NCI-H524 (cell line): Measurements from ENCODE around the gene CDC14A.

ENCODE experiments used
- DNase-seq, 2 experiments: peaks; one replicate each; lab custom pipeline; 2025; lab: John Stamatoyannopoulos, UW

The CDC14A gene

DNA sequence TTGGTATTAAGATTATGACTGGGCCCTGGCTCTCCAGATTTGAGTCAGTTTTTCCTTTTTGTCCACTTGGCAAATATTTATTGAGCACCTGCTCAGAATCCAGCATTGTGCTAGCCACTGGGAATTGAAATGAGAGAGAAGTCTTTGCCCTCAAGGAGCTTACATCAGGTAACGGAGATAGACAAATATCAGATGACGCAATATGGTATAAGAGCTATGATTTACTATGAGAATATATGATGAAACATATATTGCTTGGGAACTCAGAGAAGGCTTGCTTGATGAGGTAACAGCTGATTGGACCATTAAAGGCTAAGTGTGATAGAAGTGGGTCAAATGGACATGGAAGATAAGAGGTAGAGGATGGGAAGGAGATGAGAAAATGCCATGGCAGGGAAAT is 144.6 kb downstream of the CDC14A start:
- DNase-seq: no peak

DNA sequence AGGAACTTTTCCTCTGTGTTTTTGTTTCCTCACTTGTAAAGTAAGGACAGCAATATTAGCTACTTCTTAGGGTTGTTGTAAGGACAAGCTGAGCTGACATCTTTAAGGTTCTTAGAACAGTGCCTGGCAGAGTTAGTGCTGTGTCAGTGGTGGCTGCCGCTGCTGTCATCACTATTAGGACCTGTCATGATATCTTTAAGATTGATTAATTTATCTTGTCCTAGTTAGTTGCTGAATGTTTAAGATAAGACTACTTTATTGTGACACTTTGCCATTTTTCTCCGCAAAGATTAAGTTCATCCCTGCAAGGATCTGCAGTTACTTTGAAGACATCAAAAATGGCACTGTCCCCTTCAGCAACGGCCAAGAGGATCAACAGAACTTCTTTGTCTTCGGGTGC is 145.5 kb downstream of the CDC14A start:
- DNase-seq: no peak

DNA sequence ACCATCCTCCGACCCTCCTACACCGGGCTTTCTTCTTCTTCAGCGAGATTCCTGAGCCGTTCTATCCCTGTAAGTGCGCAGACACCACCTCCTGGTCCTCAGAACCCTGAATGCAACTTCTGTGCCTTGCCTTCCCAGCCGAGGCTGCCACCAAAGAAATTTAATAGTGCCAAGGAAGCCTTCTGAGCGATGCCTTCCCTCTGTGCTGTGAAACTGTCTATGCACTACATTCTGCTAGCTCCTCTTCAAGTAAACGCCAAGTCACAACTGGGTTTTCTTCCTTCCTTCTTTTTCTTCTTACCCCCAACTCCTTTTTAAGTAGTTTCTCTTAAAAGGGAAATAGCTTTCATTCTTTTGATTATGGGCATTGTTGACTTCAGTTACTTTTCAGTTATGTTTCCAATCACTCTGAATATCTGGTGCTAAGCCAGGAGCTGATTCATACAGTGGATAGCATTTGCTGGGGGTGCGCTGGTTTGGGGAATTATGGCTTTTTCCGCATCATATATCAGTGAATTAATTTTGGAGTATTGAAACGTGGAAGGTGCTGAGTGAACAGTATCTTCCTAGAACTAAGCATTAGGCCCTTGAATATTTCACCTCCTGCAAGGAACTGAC is 147.0 kb downstream of the CDC14A start:
- DNase-seq: no peak

DNA sequence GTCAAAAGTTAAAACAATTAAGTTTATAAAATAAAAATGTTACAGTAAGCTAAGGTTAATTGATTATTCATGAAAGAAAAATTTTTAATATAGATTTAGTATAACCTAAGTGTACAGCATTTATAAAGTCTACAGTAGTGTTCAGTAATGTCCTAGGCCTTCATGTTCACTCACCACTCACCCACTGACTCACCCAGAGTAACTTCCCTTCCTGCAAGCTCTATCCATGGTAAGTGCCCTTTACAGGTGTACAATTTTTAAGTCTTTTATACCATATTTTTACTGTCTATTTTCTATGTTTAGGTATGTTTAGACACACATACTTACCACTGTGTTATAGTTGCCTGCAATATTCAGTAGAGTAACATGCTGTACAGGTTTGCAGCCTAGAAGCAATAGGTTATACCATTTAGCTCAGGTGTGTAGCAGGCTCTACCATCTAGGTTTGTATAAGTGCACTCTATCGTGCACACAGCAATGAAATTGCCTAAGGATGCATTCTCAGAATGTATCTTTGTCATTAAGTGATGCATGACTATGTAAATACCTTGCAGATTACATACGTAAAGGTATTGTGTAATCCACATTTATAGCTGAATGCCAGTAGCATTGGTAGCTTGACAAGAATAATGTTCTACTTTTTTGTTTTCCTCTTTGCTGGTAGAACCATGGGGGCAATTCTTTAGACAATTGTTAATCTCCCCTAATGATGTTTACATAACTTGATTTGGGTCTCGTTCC is 149.9 kb downstream of the CDC14A start:
- no peak for DNase-seq

DNA sequence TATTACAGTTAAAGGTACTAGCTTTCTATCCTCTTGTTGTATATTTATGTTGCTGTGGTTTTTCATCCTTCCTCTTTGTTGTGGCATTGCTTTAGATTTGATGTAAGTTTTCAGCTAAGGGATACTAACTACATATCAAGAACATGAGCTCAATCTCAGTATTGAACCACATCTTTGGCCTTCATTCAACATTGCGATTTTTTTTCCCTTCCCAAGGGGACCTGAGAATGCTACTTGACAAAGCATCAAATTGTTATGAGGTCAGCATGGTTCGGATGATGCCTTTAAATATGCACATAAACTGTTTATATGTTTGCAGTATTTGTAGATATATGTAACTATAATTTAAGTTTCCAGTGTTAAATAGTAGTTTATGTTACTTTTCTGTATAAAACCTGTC is 153.9 kb downstream of the CDC14A start:
- no peak for DNase-seq

DNA sequence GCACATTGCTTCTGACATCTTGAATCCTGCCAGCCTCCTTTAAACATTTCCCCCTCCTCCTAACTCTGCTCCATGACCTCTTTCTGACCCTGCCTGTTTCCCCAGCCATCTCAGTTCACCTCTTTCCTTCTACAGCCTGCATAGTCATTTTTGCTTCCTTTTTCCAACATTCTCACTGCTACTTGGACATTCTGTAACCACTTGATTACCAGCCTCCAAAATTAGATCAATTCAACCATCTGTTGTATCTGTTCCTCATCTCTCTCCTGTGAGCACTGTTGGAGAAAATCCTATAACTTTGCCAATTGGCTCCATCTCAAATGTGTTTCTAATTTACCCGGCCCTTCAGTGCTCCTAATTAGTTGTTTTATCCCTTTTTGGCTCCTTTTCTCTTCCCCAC is 158.1 kb downstream of the CDC14A start:
- DNase-seq: peak; percentile 44 to 72

DNA sequence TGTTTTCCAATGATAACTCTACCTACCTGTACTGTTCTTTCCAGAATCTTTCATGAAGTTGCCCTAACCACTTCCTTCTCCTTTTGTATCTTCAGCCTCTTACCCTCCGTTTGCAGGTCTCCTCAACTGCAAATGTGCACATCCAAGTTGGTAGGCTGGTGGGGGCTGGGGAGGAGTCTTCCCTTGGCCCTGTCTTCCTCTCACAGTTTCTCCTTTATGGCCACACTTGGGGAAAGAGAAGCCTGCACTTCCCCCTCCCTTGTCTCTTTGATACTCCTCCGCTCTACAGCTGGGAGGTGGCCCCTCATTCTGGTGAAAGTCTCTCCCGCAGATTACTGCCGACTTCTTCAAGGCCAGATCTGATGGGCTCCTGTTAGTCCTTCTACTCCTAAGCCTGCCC is 158.8 kb downstream of the CDC14A start:
- DNase-seq: no peak

DNA sequence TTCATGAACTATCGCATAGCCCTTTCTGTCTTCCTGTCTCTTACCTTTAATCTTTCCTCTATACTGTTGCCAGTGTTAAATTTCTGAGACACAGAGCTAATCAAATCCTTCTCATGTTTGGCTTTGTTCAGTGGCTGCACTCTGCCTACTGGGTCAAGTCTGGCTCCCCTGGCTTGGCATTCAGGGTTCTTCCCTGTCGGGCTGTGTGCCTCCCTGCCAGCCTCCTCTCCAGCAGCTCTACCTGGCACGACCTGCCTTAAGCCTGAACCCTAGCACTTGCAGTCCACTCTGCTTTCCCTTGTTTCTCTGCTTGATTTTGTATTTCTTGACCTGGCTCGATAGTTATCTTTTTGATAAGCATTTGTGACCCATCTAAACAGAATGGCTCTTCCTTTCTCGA is 159.5 kb downstream of the CDC14A start:
- DNase-seq: no peak

DNA sequence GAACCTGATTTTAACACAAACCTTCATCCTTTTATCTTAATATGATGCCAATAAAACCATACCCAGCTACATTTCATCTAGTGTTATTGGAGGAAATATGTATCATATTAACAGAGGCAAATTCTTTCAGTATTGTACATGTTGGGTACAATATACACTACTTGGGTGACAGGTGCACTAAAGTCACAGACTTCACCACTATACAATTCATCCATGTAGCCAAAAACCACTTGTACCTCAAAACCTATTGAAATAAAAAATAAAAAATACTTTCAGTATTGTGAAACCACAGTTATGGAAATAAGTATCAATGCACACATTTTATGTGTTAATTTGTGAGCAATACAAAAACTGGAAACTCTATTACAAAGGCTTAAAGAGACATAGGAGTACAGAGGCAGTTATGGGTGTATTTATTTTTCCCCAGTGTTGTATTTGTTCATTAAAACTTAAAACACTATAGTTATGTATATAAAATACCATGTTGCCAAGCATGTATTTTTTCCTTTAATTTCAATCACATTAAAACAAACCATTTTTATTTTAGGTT is 160.6 kb downstream of the CDC14A start:
- DNase-seq: no peak

DNA sequence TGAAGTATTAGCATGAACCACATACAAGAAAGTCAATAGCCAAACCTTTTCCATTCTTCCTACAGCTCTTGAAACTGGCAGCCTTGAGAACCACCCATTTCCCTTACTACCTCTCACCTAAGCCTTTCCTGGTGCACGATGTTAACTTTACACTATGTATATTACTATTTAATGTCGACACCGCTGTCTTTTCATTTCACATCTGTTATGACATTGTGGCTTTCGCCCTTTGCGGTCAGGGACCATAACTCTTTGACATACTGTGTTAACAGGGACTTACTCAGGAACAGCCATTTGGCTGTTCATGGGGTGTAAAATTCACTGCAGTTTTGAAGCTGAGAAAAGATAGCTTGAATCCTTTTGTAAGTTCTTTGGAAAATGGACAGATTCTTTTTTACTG is 164.6 kb downstream of the CDC14A start:
- DNase-seq: no peak

DNA sequence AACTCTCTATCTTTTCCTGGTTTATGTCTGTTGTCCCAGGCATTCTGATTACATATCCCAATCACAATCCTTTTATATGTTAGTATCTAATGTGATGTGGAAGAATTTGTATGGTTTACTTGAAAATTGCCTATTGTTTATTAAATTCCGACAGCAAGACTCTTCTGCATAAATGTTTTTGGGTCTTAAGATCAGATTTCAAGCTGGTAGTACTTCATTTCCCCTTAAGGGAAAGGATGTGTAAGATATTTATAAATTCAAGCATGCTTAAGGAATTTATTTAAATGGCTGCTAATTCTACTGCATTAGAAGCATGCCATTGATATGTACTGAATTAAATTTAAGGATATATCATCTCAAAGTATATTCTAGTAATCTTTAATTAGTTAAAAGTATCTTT is 165.2 kb downstream of the CDC14A start:
- no peak for DNase-seq

DNA sequence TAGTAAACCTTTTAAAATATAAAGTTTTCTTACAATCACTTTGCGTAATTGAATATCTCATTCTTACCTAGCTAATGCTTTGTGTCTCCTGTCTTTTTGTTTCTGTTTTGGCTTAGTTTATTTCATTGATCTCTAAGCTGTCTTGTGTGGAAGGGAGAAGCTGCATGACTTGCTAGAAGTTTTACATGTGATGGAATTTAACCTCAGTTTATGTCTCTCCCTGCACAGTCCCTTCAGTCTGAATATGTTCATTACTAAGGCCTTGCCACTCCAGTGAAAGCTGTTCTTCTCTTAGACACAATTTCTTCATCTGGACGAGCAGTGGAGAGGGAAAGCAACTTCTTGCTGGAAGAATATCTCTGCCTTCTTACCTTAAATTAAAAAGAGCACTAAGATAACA is 165.7 kb downstream of the CDC14A start:
- DNase-seq: no peak

DNA sequence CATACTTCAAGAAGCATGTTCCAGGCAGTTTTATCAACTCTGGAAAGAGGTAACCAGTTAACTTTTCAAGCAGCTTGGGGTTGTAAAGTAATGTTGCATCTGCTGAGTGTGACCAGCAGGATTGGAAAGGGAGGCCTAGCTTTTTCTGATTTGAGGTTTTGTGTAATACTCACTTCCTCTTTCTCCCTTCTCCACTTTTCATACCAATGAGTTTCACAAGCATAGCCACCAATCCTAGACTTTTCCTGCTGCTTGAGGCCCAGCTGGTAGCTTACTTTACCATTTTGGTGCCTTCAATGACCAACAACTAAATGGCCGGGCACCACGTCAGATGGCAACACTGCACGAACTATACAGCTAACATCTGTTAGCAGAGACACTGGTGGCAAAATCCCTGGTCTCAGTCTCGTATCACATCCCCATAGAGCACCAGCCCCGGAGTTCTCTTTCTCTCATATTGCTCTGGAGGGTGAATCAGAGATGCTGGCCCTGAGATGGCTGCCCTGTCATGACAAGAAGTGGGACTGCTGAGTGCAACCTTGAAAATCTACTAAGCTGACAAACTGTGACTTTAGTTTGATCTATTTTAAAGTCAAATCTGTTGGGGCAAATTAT is 170.8 kb downstream of the CDC14A start:
- no peak for DNase-seq

DNA sequence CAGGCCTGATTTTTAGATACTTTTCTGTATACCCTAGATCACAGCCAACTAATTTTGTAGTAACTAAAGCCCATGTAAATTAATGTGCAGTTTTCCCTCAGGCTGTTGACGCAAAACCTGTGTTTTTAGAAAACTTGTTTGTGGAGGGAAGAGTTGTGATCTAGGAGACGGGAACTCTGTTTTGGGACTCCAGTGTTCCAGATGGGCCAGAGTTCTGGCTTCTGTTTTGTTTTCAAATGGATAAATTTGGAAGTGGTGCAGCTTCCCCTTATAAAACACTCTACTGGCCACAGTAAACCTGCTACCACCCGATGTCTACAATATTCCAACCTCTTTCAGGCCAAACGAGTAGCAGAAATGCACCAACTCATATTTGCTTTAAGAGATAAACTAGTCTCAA is 172.0 kb downstream of the CDC14A start:
- no peak for DNase-seq

DNA sequence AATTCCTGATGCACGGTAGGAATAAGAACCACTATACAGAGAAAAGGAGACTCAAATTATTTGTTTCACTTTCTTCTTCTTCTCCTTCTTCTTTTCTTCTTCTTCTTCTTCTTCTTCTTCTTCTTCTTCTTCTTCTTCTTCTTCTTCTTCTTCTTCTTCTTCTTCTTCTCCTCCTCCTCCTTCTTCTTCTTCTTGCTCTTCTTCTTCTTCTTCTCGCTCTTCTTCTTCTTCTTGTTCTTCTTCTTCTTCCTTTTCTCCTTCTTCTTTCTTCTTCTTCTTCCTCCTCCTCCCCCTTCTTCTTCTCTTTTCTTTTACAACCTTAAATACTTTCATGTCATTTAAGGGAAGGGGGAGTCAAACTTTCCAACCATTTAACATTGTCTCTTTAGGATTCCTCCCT is 174.6 kb downstream of the CDC14A start:
- DNase-seq: no peak

DNA sequence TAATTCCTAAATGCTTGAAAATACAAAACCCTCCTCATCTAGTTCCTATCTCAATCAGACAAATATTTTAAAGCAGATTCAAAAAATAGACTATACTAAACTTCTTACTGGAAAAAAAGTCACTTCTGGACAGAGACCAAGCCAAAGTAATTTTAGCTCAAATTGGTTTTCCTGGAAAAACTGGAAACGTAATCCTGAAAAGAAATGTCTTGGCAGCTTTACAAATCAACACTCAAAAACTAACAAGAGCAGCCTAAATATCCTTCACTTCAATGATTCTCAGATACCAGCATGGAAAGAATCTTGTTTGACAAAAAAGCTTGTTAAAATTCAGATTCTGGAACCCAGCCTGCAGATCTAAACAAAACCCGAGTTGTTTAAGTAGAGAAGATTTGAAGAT is 176.6 kb downstream of the CDC14A start:
- peak; percentile 65 to 71 for DNase-seq

DNA sequence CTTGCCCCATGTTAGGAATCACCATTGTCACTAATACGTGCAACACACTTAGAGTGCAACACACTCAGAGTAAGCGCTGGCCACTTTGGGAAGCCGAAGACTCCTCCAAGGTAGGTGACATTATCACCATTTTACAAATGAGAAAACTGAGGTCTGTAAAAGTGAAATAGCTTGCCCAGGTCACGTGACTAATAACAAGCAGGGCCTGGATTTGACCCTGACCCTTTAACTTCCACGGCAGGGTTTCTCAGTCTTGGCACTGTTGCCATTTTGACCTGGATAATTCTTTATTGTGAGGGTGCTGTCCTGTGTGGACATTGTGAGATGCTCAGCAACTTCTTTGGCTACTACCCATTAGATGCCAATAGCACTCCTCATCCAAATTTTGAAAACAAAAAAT is 177.8 kb downstream of the CDC14A start:
- DNase-seq: no peak

DNA sequence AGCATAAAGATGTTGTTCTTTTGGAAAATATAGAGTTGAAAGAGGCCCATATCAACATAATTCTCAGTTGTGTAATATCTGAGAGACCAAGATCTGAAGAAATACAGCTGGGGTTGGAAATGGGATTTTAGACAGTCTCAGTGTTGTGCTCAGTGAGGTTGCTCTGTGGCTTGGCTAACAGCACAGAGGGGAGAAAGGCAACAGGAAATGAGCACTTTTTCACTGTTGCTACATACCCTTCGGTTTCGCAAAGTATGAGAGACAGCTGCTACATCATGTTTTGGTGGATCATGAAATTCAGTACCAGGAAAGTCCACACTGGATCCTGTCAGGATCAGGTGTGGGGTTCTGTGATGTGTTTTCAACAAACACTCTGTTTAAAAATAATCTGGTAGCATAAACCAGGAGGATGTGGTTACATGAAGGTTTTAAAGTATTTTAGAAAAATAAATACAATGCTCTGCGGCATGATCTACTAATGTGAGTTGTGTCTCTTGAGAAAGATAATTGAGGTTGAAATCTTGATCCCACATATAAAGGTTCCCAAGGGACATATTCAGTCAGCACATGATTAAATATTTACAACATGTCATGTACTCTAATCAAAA is 178.7 kb downstream of the CDC14A start:
- no peak for DNase-seq

DNA sequence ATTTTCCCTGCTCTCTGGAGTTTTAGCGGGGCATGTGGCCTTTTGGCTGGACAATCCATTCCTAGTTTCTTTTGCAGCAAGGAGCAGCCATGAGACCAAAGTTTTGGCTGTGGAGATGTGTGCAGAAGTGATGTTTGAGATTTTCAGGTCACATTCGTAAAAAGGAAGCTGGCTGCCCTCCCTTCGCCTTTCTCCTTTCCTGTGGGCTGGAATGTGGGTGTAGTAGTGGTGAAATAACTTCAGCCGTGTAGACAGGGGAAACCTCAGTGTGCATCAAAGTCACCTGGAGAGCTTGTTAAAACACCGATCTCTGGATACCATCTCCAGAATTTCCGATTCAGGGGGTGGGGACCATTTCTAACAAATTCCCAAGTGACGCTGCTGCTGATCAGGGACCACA is 180.3 kb downstream of the CDC14A start:
- DNase-seq: no peak

DNA sequence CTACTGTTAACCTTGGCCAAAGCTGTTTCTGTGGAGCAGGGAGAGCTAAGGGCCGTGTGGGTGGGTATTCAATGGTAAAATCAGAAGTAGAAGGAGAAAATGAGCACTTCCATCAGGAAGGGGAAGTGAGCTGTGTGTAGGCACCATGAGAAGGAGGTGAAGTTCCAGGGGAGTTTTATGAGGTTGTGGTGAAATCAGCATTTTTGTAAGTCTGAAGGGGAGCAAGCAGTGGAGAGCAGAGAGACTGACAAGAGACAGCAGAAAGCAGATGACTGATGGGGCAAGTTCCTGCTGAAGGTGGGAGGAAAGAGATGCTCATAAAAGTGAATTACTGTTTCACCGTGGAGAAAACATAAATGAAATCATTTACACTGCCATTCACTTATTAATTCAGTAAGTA is 183.0 kb downstream of the CDC14A start:
- no peak for DNase-seq

DNA sequence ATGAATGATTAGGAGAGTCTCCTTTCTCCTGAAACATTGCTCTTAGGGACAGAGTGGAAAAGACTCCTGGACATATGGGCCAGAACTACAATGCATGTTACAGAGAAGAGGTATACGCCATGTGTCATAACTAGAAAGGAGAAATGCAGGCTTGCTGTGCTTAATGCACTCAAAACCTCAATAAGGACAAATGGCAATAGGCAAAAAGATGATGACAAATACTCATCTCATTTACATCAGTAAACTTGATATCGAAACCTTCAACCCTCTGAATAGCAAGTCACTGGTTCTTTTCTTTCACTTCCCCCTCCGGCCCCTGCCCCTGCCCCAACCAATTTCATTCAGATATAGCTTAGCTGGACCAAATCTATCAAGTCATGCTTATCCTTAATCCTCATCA is 183.7 kb downstream of the CDC14A start:
- no peak for DNase-seq

DNA sequence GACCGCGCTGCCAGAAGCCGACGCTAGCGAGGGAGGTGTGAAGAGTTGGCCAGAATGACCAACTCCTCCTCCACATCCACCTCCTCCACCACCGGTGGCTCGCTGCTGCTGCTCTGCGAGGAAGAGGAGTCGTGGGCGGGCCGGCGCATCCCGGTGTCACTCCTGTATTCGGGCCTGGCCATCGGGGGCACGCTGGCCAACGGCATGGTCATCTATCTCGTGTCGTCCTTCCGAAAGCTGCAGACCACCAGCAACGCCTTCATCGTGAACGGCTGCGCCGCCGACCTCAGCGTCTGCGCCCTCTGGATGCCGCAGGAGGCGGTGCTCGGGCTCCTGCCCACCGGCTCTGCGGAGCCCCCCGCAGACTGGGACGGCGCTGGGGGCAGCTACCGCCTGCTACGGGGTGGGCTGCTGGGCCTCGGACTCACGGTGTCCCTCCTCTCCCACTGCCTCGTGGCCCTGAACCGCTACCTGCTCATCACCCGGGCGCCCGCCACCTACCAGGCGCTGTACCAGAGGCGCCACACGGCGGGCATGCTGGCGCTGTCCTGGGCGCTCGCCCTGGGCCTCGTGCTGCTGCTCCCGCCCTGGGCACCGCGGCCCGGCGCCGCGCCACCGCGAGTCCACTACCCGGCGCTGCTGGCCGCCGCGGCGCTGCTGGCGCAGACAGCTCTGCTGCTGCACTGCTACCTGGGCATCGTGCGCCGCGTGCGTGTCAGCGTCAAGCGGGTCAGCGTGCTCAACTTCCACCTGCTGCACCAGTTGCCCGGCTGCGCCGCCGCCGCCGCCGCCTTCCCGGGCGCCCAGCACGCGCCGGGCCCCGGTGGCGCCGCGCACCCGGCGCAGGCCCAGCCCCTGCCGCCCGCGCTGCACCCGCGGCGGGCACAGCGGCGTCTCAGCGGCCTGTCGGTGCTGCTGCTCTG is 186.9 kb downstream of the CDC14A start:
- peak in 1 of 2 experiments; percentile 46 for DNase-seq
